Measurements from ENCODE around the gene TTLL1.
A peak's percentile ranks its signal among the peaks of the same experiment; 100 is the strongest.

The TTLL1 gene

GRCh38 chr22:43085658-43086606, 3.3 kb downstream of the TTLL1 start:
- DNase-seq, result no peak
- in situ Hi-C loops (cut with HindIII; ENCODE audit: low pct_ligation_motif_present, low pct_unique_long_range_greater_than_20kb, low sequenced_read_pairs), result no loop called here

GRCh38 chr22:43081968-43082367, 7.2 kb downstream of the TTLL1 start:
- DNase-seq, result no peak
- in situ Hi-C loops (cut with HindIII; ENCODE audit: low pct_ligation_motif_present, low pct_unique_long_range_greater_than_20kb, low sequenced_read_pairs), result no loop called here

GRCh38 chr22:43080616-43081015, 8.6 kb downstream of the TTLL1 start:
- in situ Hi-C loops (cut with HindIII; ENCODE audit: low pct_ligation_motif_present, low pct_unique_long_range_greater_than_20kb, low sequenced_read_pairs), result no loop called here
- no peak for DNase-seq

GRCh38 chr22:43079742-43080141, 9.4 kb downstream of the TTLL1 start:
- in situ Hi-C loops (cut with HindIII; ENCODE audit: low pct_ligation_motif_present, low pct_unique_long_range_greater_than_20kb, low sequenced_read_pairs), result no loop called here
- DNase-seq, result no peak

GRCh38 chr22:43078522-43078921, 10.7 kb downstream of the TTLL1 start:
- in situ Hi-C loops (cut with HindIII; ENCODE audit: low pct_ligation_motif_present, low pct_unique_long_range_greater_than_20kb, low sequenced_read_pairs), result no loop called here
- DNase-seq, result no peak

- in situ Hi-C loops (cut with HindIII; ENCODE audit: low pct_ligation_motif_present, low pct_unique_long_range_greater_than_20kb, low sequenced_read_pairs), result no loop called here
- no peak for DNase-seq
These were observed 11.9 kb downstream of the TTLL1 start for GRCh38 chr22:43077121-43077877.

GRCh38 chr22:43066844-43067385, 22.3 kb downstream of the TTLL1 start:
- no peak for DNase-seq
- in situ Hi-C loops (cut with HindIII; ENCODE audit: low pct_ligation_motif_present, low pct_unique_long_range_greater_than_20kb, low sequenced_read_pairs), result no loop called here

- DNase-seq, result no peak
- in situ Hi-C loops (cut with HindIII; ENCODE audit: low pct_ligation_motif_present, low pct_unique_long_range_greater_than_20kb, low sequenced_read_pairs), result no loop called here
These were observed 23.1 kb downstream of the TTLL1 start for GRCh38 chr22:43066134-43066533.

GRCh38 chr22:43060183-43060582, 29.0 kb downstream of the TTLL1 start:
- in situ Hi-C loops (cut with HindIII; ENCODE audit: low pct_ligation_motif_present, low pct_unique_long_range_greater_than_20kb, low sequenced_read_pairs), result no loop called here
- peak; percentile 9 for DNase-seq

- in situ Hi-C loops (cut with HindIII; ENCODE audit: low pct_ligation_motif_present, low pct_unique_long_range_greater_than_20kb, low sequenced_read_pairs), result no loop called here
- no peak for DNase-seq
These were observed 31.6 kb downstream of the TTLL1 start for GRCh38 chr22:43057641-43058040.

- no peak for DNase-seq
- in situ Hi-C loops (cut with HindIII; ENCODE audit: low pct_ligation_motif_present, low pct_unique_long_range_greater_than_20kb, low sequenced_read_pairs), result no loop called here
These were observed 36.0 kb downstream of the TTLL1 start for GRCh38 chr22:43053176-43053575.

GRCh38 chr22:43050995-43051394, 38.2 kb downstream of the TTLL1 start:
- in situ Hi-C loops (cut with HindIII; ENCODE audit: low pct_ligation_motif_present, low pct_unique_long_range_greater_than_20kb, low sequenced_read_pairs), result no loop called here
- DNase-seq, result no peak

- DNase-seq, result no peak
- in situ Hi-C loops (cut with HindIII; ENCODE audit: low pct_ligation_motif_present, low pct_unique_long_range_greater_than_20kb, low sequenced_read_pairs), result no loop called here
These were observed 41.6 kb downstream of the TTLL1 start for GRCh38 chr22:43047605-43048004.

- DNase-seq, result no peak
These were observed 44.9 kb downstream of the TTLL1 start for GRCh38 chr22:43044290-43044712.

GRCh38 chr22:43042101-43042780, 47.0 kb downstream of the TTLL1 start:
- no peak for DNase-seq
- in situ Hi-C loops (cut with HindIII; ENCODE audit: low pct_ligation_motif_present, low pct_unique_long_range_greater_than_20kb, low sequenced_read_pairs), result no loop called here

More at GRCh38 chr22:43044290-43044712, 44.9 kb downstream of the TTLL1 start:
- in situ Hi-C loops (cut with HindIII; ENCODE audit: low pct_ligation_motif_present, low pct_unique_long_range_greater_than_20kb, low sequenced_read_pairs), result no loop called here

- in situ Hi-C loops (cut with HindIII; ENCODE audit: low pct_ligation_motif_present, low pct_unique_long_range_greater_than_20kb, low sequenced_read_pairs), result no loop called here
- DNase-seq, result no peak
These were observed 49.4 kb downstream of the TTLL1 start for GRCh38 chr22:43039800-43040199.

- in situ Hi-C loops (cut with HindIII; ENCODE audit: low pct_ligation_motif_present, low pct_unique_long_range_greater_than_20kb, low sequenced_read_pairs), result no loop called here
- DNase-seq, result no peak
These were observed 50.9 kb downstream of the TTLL1 start for GRCh38 chr22:43038325-43038724.

- no peak for DNase-seq
- in situ Hi-C loops (cut with HindIII; ENCODE audit: low pct_ligation_motif_present, low pct_unique_long_range_greater_than_20kb, low sequenced_read_pairs), result no loop called here
These were observed 52.8 kb downstream of the TTLL1 start for GRCh38 chr22:43036282-43036829.

All from ACHN (cell line).